LHCN-M2 (cell line): ENCODE results near the gene MOV10L1. TPM values are rescaled to one million over a fixed set of nuclear protein-coding genes. Genes with fewer than 3 reads are reported as not detected.
"Not testable (repeated sequence)": the region's sequence is repeated elsewhere in the genome, so short reads cannot be mapped to it uniquely, and the experiment has no call there.

Experiments
- DNase-seq: peaks from one replicate; pipeline ENCODE4 v3.0.0-alpha.2; 2012; ENCODE audit warnings: low read depth
- total RNA-seq: library from RNA; depleted of rRNA; stranded (reverse); fragments of >200 nt; gene quantifications from 2 replicates; pipeline ENCODE4 v1.2.3, GENCODE V29; 2014

Gene MOV10L1
- total RNA-seq, 1 experiment from 2014 or later = 0.23 TPM

DNA sequence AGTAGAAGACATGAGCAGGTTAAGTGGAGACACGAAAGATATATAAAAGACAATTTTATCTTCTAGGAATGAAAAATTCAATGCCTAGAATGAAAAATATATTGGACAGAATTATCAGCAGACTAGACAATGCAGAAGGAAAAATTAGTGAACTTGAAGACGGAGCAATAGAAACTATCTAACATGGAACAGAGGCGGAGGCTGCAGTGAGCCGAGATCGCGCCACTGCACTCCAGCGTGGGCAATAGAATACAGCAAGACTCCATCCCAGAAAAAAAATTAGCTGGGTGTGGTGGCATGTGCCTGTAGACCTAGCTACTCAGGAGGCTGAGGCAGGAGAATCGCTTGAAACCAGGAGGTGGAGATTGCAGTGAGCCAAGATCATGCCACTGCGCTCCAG is 47.5 kb downstream of the MOV10L1 start:
- not testable (repeated sequence) for DNase-seq

DNA sequence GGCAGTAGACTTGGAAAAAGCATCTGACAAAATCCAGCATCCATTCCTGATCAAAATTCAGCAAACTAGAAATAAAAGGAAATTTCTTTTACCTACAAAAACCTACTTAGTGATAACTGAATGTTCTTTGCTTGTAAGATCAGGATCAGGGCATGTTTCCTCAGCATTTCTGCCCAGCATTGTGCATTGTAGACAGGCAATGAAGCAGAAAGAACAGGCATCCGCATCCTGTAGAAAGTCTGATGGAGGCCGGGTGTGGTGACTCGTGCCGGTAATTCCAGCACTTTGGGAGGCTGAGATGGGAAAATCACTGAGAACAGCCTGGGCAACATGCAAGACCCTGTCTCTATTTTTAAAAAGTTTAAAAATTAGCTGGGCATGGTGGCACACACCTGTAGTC is 48.2 kb downstream of the MOV10L1 start:
- no peak for DNase-seq

DNA sequence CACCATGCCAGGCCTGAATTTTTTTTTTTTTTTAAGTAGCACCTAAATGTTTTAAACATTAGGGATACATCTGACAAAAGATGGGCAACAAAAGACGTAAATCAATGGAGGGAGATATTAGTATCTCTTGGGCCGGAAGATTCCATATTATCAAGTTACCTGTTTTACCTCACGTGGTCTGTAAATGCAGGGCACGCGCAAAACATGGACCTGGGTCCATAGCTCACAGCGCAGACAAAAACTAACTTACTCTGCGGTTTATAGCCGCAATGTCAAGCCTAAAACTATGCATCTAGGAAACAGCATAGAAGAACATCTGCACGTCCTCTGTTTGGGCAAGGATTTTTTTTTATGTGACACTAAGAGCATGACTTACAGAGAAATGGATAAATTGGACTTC is 49.2 kb downstream of the MOV10L1 start:
- no peak for DNase-seq

DNA sequence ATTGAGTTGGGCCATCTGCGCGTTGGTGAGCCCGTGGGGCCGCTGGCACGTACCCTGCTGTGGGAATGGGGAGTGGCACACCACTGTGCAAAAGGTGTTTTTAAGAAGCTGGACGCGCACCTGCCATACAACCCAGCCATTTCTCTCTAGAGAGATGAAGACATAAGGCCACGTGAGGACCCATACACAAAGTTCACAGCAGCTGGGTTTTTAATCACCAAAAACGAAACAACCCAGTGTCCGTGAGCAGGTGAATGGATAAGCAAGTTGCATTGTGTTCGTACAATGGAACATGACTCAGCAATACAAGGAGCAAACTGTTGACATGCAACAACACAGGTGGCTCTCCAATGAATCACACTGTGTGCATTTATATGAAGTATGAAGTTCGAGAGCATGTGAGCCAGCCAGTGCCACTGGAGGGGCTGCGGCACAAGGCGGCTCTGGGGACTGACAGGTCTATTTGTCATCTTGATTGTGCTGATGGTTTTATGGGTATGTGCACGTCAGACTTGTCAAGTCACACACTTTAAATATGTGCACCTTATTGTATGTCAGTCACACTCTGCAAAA is 50.1 kb downstream of the MOV10L1 start:
- no peak for DNase-seq

DNA sequence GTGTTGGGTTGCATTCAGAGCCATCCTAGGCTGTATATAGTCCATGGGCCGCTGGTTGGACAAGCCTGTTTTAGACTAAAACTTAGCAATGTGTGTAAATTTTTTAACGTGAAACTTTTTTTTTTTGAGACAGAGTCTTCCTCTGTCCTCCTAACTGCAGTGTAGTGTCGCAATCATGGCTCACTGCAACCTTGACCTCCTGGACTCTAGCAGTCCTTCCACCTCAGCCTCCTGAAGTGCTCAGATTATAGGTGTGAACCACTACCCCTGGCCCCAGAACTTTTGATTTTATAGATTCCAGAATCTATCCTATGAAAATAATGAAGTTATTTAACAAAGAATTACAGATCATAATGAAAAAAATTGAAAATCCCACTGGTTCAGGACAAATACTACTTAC is 50.8 kb downstream of the MOV10L1 start:
- DNase-seq = no peak

DNA sequence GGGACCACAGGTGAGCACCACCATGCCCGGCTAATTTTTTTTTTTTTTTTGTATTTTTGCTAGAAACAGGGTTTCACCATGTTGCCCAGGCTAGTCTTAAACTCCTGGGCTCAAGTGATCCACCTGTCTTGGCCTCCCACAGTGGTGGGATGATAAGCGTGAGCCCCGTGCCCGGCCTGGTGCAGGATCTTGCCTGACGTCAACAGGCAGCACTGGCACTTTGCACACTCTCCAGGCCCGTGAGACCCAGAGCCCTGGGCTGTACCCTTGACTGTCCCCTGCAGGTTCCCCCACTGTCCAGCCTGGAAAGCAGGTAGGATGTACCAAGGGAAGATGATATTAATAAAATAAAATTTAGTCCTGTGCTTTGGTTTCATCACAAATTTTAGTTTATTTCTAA is 51.7 kb downstream of the MOV10L1 start:
- DNase-seq = no peak

DNA sequence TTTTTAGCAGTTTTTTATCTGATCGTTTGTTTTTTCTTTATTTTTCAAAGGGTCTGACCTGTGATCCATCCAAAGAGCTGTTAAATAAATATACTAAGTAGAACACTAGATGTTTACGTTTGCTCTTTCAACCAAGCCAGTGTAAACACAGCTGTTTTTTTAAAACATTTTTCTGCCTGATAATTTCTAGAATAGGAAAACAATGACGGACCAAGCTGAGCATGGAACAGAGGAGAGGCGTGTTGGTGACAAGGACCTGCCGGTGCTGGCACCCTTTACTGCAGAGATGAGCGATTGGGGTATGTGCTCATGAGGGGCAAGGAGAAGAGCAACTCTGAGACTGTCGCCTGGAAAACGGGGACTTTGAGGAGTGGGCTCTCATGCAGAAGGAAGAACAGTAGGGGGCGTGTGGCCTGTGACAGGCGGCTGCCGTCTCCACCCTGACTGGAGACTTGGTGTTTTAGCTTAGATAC is 52.1 kb downstream of the MOV10L1 start:
- DNase-seq = no peak

DNA sequence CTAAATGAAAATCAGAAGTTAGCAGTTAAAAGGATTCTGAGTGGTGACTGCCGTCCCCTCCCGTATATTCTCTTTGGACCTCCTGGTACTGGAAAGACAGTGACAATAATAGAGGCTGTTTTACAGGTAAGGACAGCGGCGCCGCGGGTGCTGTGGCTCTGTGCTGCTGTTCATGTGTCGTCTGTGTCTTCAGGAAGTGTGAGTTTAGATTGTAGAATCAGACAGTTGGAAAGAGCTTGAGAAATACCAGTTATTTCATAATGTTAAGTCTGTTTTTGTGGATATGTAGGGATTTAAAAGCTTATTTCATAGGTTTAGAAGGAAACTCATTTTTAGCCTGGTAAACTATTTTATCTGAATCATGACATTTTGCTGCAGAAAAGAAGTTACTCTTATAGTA is 53.3 kb downstream of the MOV10L1 start:
- no peak for DNase-seq

DNA sequence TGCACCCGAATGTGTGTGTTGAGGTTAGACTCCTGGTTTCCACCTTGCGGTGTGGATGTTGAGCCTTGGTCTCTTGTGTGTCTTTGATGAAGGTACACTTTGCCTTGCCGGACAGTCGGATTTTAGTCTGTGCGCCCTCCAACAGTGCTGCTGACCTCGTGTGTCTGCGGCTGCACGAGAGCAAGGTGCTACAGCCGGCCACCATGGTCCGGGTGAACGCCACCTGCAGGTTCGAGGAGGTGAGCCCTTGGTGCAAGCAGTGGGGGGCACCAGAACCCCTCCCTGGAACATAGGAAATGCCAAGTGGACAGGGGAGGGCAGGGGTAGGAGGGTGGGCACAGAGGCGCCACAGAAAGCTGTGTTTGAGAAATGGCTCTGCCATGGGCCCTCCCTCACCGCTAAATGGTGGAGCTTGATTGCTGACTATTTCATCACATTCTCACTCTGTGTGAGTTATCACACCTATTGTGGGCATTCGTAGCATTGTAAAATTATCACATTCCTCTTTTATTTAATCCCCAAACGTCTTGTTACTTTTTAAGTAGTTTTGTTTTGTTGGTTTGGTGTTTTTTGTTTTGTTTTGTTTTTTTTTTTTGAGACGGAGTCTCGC is 54.3 kb downstream of the MOV10L1 start:
- no peak for DNase-seq

DNA sequence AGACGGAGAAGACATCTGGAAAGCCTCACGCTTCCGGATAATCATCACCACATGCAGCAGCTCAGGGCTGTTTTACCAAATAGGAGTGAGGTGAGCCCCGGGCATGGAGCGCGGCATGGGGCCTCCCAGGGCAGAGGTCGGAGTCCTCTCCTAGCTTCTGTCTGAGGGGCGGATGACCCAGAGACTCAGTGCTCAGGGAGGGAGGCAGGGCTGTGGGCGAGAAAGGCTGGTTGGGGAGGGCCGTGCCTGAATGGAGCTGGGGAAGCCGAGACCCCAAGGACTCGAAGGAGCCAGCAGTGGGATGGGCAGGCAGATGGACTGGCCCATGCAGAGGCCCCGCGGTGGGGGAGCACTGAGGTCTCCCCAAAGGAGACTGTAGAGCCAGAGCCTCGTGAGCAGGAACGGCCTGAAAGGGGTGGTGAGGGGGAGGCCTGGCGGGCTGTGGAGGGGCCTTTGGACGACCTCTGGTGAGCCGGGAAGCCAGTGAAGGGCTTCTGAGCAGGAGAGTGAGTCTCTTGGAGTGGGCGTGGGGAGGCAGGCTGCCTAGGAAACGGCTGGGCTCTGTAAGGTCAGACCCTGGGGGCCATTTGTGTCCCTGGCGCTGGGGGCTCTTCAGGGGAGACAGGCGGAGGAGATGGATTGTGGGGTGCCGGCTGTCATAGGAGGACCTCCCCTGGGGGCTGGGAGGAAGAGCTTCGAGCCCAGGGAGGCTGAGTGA is 56.1 kb downstream of the MOV10L1 start:
- DNase-seq = no peak

DNA sequence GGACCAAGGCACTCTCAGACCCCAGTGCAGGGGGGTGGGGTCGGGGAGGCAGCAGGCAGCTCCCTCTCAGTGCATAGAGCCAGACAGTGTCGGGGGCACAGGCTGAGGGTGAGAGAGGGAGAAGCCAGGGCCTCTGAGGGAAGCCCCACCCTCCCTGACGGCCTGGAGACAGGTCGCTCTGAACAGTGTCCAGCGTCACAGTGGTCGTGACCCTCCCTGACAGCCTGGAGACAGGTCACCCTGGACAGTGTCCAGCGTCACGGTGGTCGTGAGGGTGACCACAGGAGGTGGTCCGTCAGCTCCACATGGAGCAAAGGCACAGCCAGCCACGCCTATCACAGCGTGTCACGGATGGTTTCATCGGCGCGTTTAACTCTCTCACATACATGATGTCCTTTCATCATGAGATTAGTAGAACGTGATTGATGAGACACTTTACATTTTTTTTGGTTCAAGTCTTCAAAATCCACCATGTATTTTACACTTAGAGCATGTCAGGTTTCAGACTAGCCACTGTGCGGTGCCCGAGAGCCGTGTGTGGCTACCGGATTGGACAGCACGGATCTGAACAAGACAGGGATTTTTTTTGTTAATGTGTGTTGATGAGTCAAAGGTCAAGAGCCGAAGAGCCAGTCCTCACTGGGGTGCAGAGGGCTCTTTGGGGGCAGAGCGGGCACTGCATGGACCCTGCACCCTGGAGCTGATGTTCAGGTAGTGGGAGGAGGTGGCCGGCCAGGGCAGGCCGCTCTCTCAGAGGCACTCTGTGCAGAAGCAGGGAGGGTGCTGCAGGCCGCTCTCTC is 56.8 kb downstream of the MOV10L1 start:
- DNase-seq = peak; percentile 68

DNA sequence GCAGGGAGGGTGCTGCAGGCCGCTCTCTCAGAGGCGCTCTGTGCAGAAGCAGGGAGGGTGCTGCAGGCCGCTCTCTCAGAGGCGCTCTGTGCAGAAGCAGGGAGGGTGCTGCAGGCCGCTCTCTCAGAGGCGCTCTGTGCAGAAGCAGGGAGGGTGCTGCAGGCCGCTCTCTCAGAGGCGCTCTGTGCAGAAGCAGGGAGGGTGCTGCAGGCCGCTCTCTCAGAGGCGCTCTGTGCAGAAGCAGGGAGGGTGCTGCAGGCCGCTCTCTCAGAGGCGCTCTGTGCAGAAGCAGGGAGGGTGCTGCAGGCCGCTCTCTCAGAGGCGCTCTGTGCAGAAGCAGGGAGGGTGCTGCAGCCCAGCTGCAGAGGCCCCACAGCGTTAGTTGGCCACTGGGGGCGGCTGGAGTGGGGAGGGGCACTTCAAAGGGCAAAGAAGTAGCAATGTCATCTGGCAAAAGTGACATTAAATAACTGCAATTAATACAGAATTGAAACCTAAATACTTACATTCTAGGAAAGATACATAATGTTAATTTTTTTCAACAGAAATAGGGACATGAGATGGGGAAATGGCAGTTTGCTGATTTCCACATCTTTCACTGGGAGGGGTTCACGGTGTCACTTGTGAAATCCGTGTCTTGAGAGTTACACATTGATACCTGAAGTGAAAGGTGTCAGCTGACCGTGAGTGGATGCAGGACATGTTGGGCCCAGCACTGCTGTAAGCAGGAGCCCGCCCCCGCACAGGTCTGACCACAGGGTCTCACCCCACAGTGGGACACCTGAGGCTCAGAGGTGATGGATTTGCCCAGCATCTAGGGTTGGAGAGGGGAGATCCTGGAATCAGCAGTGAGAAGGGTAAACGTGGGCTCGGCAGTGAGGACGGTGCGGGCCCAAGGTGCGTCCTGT is 57.7 kb downstream of the MOV10L1 start:
- not testable (repeated sequence) for DNase-seq

DNA sequence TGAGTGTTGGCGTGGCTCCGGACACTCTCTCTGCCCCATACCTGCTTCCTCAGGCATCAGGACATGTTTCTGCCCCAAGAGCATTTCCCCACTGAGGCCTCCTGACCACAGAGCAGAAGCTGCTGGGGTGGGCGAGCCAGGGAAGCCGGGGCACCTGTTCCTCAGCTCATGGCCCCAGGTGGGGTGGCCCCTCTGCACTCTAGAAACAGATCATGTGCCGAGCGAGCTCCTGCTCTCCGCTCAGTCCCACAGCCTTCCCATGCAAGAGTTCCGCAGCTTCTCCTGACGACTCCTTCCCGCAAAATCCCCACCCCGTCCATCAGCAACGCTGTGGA is 58.3 kb downstream of the MOV10L1 start:
- DNase-seq = no peak

DNA sequence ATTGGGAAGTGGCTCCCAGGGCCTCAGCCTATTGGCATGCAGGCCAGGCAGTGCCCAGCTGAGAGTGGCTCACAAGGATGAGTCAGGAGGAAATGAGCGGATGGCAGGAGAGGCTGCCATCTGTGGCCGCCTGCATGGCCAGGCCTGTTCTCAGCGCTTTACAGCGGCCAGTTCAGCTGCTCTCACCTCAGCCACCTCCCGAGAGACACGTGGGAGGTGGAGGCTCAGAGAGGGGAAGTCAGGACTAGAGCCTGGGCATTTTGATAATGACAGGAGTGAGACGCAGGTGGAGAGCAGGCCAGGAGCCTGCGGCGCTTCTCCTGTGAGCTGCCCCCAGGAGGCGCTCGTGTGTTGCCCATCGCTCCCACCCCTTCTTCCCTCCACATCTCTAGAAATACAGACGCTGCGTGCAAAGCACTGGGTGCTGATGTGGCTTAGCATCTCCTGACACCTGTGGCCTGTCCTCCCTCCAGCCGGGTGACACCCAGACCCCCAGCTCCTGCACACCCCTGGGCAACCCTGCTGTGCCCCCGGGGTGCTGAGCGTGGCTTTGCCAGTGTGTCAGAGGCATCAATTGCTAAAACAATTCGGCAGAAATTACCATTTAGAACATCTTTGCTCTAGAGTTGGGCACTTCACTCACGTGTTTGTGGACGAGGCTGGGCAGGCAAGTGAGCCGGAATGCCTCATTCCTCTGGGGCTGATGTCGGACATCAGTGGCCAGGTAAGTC is 59.4 kb downstream of the MOV10L1 start:
- peak; percentile 67 for DNase-seq

DNA sequence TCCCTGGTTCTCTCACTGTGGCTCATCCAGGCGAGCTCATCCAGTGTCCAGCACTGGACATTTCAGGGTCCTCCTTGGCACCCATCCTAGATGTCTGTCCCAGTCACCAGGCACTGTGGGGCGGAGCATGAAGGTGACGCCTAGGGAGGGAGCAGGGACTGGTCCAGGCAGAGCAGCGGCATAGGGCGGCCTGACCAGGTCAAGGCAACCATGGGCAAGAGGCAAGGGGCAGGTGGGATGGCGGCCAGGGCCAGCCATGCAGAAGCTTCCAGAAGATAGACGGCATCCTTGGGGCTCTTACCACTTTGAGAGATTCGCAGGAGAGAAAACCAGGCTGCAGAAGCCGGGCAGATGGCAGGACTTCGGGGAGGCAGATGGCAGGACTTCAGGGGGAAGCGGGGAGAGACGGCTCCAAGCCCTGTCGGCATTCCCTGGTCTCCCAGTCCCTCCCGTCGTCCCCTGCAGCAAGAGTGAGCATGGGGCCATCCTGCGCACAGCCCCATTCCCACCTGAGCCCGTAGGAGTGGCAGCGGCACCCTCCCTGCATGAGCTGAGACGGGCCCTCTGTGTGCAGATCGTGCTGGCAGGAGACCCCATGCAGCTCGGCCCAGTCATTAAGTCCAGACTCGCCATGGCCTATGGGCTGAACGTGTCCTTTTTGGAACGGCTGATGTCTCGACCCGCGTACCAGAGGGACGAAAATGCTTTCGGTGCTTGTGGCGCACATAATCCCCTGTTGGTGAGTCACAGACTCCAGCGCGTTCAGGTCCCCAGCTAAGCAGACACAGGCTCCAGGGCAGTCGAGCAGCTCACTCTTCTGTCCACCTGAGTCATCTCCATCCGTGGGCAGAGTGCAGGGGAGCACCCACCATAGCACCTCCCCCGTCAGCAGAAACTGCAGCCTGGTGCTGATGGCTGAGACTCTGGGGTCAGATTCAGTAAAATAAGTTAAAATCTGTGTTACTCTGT is 60.6 kb downstream of the MOV10L1 start:
- no peak for DNase-seq

DNA sequence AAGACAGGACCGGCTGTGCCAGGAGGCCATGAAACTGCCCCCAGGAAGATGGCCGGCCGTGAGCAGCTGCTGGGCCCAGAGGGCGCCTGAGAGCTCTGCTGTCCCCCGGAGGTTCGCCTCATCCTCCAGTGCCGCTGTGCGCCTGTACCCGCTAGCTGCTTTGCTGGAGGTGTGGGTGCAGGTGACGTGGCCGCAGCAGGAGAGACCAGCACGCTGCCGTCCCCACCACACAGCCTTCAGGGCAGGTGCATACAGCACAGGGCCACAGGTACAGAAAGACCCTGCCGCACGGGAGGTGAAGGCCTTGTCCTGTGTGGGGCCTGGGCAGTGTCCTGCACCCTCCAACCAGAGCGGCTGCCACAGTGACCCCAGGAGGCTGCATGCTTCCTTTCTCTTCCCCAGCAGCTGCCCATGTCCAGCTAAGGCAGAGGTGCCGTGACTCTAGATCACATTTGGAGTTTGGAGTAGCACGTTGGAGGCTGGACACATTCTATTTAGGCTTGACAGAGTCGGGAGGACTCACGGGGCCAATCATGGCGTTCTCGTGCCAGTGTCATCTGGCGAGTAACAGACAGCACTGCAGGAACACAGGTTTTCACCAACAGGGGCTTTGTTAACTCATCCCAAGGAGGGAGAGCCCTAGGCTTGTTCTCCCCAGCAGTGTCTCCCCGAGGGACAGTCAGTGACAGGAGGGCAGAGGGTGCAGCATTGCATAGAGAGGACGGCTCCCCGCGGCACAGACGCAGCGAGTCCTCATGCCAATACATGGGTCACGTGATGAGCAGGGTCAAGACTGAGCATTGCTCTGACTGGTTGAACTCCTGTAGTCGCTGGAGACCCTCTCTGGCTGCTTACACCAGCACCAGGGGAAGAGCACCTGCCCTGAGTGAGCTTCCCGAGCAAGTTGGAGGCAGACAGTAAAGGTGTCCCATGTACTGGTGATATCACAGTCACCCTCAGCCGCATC is 62.0 kb downstream of the MOV10L1 start:
- no peak for DNase-seq

DNA sequence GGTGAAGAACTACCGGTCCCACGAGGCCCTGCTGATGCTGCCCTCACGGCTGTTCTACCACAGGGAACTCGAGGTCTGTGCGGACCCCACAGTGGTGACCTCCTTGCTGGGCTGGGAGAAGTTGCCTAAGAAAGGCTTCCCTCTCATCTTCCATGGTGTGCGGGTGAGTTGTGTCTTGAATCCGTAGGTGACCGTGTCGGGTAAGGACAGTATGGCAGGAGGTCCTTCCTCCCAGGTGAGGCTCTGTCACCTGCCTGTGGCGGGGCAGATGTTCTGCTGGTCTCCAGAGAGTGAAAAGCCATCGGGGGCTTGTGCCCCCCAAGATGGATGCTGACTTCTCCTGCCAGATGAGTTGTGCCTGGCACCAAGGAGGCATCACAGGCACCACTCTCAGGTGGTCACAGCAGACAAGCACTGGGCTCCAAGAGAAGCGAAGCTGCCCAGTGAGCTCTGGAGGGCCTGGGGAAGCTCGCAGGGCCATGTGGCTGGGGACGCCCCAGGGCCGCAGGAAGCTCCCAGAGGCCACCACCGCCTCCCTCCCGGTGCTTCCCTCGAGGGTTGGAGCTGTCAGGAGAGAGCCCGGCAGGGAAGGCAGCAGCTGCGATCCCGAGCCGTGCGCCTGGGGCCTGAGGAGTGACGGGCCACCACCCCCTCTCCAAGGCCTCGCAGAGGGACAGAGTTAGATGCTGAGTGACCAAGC is 63.4 kb downstream of the MOV10L1 start:
- no peak for DNase-seq

DNA sequence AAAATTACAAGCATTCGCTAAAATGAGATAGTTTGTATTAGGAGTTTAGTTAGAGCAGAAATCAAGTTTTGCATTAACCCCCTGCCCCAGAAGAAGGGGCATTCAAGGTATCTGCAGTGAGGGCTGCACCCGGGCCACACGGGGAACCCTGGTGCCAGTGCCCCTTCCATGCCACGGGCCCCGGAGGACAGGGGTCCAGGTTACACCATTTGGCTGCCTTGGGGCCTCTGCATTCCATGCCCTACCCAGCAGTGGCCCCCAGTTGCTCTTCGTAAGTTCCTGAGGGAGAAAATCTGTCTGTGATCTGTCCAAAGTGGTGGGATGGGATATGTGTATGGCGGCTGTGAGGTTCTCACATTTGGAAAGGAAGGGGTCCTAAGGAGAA is 63.9 kb downstream of the MOV10L1 start:
- DNase-seq = no peak
